NAMALWA (cell line): ENCODE data around the gene PGA3.
"Not testable (repeated sequence)": the region's sequence is repeated elsewhere in the genome, so short reads cannot be mapped to it uniquely, and the experiment has no call there.

Source experiments
- DNase-seq: peaks from one replicate; pipeline ENCODE4 v3.0.0-alpha.2; 2015; ENCODE audit warnings: low spot score

The PGA3 gene

DNA sequence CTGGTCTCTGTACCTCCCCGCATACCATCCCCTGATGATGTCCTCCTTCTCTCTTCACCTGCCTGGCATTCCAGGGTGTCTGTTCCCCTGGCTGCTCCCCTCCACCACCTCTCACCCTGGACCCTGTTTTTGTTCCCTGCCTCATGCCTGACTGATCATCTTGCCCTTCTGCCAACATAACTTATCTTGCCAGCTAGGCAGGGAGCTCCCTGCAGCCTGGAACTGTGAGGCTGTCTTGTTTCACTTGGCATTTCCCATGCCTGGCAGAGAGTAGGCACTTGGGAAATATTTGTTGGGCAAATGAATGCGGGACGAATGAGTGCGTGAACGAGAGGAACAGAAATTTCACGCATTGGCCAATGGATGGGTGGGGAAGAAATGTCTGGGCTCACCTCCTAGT is 7.3 kb downstream of the PGA3 start:
- not testable (repeated sequence) for DNase-seq

DNA sequence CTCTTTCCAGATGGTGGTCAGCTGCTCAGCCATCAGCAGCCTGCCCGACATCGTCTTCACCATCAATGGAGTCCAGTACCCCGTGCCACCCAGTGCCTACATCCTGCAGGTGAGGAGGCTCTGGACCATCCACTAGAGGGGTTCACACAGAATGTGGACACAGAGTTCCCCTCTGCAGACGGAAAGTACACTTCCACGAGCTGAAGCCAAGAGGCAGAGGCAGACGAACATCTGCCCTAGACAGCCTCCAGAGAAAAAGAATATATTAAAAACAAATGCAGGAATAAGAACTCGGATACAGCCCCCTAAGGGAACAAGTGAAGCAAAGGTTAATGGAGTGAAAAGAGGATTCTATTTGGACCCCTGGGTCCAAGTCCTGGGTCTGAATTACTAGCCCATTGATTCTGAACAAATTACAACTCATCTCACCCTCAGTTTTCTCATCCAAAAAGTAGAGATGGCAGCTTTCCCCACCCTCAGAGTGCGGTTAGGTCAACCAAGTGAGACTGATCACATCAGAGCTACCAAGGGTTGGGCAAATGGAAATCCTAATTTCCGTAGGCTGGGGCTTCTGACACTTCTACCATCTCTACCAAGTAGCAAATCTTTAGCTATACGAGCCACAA is 8.1 kb downstream of the PGA3 start:
- not testable (repeated sequence) for DNase-seq

DNA sequence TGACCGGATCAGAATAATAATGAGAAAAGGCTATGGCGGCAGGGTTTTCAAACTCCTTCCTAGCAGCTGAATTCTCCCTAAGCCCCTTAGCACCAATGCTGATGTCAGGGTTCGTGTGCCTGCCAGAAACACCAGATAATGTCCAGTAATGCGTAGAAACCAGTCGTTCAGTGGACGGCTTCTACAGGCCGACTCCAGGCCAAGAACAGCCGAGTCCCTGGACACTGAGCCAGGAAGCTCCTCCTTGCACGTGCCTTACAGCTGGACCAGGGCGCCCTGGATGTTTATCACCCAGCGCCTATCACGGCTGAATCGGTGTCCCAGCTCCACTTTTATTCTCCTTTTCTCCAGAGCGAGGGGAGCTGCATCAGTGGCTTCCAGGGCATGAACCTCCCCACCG is 8.9 kb downstream of the PGA3 start:
- not testable (repeated sequence) for DNase-seq

DNA sequence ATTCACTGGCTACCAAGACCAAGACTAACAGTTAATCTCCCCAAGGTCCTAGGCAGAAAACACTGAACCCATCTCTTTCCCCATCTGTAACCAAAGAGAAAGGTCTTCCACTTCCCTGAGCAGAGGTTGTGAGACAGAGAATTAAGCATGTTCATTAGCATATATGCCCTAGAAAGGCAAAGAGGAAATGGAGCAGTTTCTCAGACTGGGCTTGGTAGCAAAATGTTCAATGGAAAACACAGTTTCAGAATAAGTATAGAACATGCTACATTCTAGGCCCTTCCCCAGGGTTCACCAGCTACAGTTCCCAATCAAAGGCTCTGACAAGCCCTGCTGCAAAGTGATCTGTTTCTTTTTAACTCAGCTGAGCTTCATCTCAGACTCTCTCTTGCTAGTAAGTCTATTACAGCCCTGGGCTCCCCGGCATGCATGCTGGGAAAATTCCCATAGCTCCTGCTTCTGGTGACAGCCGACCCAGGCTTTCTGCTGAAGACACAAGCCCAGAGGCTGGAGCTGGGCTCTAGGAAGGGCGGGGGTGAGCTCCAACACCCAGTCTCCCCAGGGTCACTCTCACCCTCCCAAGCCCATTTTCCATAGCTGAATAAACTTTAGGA is 10.5 kb downstream of the PGA3 start:
- not testable (repeated sequence) for DNase-seq

DNA sequence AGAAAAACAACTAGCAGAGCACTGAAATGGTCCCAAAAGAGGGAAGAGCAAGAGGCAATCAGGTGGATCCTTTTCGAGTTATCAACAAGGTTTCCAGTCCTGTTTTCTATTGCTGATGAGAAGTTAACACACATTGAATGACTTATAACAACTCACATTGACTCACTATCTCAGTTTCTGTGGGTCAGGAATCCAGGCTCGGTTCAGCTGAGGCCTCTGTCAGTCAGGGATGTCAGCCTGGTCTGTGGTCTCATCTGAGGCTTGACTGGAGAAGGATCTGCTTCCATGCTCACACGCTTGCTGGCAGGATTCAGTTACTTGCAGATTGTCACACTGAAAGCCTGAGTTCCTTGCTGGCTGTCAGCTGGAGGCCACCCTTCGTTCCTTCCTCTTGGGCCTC is 15.0 kb downstream of the PGA3 start:
- DNase-seq: not testable (repeated sequence)

DNA sequence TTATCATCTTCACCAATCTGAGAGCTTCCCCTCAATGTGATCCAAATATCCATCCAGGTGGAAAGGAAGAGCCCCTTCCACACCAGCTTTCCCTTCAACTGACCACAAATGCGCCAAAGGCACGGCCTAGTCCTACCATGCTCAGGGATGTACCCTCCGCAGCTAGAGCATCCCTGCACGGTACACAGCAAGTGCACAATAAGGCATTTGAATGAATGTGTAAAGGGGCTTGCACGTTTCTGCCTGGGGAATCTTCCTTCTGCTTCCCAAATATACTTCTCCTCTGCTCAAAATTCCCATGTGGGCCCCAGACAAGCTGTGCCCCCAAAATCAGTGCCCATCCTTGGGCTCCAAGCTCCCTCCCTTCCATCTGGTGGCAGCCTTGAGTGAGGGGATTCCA is 15.7 kb downstream of the PGA3 start:
- not testable (repeated sequence) for DNase-seq

DNA sequence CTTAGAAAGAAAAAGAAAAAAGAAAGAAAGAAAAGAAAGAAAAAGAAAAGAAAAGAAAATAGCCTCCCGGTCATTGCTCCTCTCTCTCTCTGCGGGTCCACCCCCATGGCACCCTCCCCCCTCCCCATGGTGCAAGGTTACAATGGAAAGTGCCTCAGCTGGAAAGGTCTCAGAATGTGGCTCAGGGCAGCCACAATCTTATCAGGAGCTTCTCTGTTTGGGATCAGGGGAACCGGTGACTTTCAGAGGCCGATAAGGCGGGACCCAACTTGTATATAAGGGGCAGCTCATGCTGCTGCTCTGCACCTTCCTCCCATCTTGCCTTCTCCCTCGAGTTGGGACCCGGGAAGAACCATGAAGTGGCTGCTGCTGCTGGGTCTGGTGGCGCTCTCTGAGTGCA is 18.7 kb downstream of the PGA3 start, which contains the start of gene PGA4:
Gene PGA4, plus strand, starts transcription at position 301 of the 400 bp plus-strand sequence. Its CDS starts 54 bp downstream, at position 355.
- DNase-seq: not testable (repeated sequence)

DNA sequence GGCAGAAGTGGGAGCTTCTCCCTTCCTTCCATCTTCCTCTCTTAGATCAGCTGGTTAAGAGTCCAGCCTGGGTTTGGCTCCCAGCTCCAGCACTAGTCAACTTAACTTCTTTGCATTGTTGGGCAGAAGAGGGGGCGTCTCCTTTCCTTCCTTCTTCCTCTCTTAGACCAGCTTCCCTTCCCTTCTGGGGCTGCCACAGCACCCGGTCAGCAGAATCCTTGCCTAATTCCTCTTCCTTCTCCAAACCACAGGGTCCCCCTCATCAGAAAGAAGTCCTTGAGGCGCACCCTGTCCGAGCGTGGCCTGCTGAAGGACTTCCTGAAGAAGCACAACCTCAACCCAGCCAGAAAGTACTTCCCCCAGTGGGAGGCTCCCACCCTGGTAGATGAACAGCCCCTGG is 19.4 kb downstream of the PGA3 start:
- not testable (repeated sequence) for DNase-seq

DNA sequence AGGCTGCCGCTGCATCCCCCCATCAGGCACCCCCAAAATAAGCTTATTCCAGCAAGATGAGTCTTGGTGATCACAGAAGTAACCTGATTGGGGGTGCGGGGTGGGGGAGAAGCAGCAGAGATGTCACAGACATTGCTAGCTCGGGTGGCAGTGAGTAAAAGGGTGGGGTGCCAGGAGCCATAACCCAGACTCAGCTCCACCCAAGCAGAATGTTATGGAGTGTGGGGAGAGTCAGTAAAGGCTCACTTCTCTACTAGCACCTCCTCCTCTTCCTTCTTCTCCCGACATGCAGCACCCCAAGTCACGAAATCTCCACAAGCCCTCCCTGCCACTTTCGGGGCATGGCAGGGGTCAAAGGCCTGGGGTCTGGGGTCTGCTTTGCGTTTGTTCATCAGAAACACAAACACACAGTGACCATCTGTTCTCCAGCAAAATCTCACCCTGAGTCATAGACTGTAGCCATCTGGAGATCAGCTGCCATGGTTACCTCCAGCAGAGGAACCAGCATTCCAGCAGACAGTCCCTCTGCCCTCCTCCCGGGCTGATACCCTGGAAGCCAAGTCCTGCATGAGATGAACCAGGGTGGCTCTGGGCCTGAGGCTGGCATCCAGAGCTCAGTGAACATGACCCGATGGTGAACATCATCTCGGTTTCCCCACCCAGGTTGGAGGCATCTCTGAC is 23.3 kb downstream of the PGA3 start:
- DNase-seq: not testable (repeated sequence)

DNA sequence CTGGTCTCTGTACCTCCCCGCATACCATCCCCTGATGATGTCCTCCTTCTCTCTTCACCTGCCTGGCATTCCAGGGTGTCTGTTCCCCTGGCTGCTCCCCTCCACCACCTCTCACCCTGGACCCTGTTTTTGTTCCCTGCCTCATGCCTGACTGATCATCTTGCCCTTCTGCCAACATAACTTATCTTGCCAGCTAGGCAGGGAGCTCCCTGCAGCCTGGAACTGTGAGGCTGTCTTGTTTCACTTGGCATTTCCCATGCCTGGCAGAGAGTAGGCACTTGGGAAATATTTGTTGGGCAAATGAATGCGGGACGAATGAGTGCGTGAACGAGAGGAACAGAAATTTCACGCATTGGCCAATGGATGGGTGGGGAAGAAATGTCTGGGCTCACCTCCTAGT is 26.1 kb downstream of the PGA3 start:
- DNase-seq: not testable (repeated sequence)

DNA sequence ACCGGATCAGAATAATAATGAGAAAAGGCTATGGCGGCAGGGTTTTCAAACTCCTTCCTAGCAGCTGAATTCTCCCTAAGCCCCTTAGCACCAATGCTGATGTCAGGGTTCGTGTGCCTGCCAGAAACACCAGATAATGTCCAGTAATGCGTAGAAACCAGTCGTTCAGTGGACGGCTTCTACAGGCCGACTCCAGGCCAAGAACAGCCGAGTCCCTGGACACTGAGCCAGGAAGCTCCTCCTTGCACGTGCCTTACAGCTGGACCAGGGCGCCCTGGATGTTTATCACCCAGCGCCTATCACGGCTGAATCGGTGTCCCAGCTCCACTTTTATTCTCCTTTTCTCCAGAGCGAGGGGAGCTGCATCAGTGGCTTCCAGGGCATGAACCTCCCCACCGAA is 27.7 kb downstream of the PGA3 start:
- DNase-seq: not testable (repeated sequence)

DNA sequence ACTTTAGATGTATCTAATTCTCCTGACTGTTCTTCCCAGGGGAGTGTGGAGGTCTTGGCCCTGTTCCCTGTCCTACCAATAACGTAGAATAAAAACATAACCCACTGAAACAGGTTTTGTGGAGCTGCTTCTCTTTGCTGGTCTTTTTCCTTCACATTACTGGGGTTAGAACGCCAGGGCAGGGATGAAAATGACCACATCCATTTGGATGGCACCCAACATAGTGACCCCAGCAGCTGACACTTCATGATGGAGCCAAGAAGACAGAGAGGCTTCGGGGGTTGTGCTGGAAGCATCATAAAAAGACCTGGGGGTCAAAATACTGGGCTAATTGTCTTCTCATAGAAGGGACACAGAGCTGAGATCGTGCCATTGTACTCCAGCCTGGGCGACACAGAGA is 28.3 kb downstream of the PGA3 start:
- DNase-seq: not testable (repeated sequence)

DNA sequence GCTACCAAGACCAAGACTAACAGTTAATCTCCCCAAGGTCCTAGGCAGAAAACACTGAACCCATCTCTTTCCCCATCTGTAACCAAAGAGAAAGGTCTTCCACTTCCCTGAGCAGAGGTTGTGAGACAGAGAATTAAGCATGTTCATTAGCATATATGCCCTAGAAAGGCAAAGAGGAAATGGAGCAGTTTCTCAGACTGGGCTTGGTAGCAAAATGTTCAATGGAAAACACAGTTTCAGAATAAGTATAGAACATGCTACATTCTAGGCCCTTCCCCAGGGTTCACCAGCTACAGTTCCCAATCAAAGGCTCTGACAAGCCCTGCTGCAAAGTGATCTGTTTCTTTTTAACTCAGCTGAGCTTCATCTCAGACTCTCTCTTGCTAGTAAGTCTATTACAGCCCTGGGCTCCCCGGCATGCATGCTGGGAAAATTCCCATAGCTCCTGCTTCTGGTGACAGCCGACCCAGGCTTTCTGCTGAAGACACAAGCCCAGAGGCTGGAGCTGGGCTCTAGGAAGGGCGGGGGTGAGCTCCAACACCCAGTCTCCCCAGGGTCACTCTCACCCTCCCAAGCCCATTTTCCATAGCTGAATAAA is 29.3 kb downstream of the PGA3 start:
- not testable (repeated sequence) for DNase-seq

DNA sequence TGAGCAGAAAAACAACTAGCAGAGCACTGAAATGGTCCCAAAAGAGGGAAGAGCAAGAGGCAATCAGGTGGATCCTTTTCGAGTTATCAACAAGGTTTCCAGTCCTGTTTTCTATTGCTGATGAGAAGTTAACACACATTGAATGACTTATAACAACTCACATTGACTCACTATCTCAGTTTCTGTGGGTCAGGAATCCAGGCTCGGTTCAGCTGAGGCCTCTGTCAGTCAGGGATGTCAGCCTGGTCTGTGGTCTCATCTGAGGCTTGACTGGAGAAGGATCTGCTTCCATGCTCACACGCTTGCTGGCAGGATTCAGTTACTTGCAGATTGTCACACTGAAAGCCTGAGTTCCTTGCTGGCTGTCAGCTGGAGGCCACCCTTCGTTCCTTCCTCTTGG is 33.8 kb downstream of the PGA3 start:
- not testable (repeated sequence) for DNase-seq

DNA sequence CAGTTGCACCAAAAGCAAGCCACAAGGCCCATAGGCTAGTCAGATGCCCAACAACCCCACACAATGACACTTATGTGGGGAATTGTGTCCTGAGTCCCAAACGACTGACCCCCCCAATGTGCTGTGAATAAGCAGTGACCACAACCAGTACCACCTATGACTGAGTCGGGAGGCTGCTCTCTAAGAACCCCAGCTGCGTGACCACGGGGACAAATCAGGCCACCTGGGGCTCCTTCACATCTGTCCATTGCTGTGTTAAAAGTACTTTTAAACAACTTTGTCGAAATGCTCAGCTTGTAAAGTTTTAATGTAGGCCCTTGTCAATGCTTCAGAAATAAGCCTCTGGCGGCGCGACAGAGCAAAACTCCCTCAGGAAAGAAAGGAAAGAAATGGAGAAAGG is 37.0 kb downstream of the PGA3 start:
- not testable (repeated sequence) for DNase-seq

DNA sequence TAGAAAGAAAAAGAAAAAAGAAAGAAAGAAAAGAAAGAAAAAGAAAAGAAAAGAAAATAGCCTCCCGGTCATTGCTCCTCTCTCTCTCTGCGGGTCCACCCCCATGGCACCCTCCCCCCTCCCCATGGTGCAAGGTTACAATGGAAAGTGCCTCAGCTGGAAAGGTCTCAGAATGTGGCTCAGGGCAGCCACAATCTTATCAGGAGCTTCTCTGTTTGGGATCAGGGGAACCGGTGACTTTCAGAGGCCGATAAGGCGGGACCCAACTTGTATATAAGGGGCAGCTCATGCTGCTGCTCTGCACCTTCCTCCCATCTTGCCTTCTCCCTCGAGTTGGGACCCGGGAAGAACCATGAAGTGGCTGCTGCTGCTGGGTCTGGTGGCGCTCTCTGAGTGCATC is 37.6 kb downstream of the PGA3 start, which contains the start of gene PGA5:
Gene PGA5, plus strand, starts transcription at position 301 of the 400 bp plus-strand sequence. Its CDS starts 52 bp downstream, at position 353.
- not testable (repeated sequence) for DNase-seq

DNA sequence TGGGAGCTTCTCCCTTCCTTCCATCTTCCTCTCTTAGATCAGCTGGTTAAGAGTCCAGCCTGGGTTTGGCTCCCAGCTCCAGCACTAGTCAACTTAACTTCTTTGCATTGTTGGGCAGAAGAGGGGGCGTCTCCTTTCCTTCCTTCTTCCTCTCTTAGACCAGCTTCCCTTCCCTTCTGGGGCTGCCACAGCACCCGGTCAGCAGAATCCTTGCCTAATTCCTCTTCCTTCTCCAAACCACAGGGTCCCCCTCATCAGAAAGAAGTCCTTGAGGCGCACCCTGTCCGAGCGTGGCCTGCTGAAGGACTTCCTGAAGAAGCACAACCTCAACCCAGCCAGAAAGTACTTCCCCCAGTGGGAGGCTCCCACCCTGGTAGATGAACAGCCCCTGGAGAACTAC is 38.2 kb downstream of the PGA3 start:
- not testable (repeated sequence) for DNase-seq

DNA sequence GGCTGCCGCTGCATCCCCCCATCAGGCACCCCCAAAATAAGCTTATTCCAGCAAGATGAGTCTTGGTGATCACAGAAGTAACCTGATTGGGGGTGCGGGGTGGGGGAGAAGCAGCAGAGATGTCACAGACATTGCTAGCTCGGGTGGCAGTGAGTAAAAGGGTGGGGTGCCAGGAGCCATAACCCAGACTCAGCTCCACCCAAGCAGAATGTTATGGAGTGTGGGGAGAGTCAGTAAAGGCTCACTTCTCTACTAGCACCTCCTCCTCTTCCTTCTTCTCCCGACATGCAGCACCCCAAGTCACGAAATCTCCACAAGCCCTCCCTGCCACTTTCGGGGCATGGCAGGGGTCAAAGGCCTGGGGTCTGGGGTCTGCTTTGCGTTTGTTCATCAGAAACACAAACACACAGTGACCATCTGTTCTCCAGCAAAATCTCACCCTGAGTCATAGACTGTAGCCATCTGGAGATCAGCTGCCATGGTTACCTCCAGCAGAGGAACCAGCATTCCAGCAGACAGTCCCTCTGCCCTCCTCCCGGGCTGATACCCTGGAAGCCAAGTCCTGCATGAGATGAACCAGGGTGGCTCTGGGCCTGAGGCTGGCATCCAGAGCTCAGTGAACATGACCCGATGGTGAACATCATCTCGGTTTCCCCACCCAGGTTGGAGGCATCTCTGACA is 42.1 kb downstream of the PGA3 start:
- not testable (repeated sequence) for DNase-seq

DNA sequence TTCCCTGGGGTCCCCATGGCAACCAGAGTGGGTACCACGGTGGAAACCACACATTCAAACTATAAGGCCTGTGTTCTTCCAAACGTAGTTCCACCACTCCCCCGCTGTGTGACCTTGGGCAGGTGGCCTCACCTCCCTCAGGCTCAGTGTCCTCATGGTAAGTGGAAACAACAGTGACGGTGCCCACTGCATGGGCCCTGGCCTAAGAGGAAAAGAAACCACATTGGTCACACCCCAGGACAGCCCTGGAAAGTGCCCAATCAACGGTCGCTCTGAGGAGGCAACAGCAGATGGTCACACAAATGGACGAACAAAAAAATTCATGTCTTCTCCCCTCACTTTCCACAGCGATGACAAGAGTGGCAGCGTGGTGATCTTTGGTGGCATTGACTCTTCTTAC is 44.8 kb downstream of the PGA3 start:
- DNase-seq: not testable (repeated sequence)

DNA sequence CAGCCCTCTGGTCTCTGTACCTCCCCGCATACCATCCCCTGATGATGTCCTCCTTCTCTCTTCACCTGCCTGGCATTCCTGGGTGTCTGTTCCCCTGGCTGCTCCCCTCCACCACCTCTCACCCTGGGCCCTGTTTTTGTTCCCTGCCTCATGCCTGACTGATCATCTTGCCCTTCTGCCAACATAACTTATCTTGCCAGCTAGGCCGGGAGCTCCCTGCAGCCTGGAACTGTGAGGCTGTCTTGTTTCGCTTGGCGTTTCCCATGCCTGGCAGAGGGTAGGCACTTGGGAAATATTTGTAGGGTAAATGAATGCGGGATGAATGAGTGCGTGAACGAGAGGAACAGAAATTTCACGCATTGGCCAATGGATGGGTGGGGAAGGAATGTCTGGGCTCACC is 45.9 kb downstream of the PGA3 start:
- DNase-seq: not testable (repeated sequence)

DNA sequence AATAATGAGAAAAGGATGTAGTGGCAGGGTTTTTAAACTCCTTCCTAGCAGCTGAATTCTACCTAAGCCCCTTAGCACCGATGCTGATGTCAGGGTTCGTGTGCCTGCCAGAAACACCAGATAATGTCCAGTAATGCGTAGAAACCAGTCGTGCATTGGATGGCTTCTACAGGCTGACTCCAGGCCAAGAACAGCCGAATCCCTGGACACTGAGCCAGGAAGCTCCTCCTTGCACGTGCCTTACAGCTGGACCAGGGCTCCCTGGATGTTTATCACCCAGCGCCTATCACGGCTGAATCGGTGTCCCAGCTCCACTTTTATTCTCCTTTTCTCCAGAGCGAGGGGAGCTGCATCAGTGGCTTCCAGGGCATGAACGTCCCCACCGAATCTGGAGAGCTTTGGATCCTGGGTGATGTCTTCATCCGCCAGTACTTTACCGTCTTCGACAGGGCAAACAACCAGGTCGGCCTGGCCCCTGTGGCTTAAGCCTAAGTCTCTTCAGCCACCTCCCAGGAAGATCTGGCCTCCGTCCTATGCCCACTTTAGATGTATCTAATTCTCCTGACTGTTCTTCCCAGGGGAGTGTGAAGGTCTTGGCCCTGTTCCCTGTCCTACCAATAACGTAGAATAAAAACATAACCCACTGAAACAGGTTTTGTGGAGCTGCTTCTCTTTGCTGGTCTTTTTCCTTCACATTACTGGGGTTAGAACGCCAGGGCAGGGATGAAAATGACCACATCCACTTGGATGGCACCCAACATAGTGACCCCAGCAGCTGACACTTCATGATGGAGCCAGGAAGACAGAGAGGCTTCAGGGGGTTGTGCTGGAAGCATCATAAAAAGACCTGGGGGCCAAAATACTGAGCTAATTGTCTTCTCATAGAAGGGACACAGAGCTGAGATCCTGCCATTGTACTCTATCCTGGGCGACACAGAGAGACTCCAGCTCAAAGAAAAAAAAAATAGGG is 47.8 kb downstream of the PGA3 start:
- not testable (repeated sequence) for DNase-seq
